Measurements from ENCODE around the gene PRPF40B.

DNA sequence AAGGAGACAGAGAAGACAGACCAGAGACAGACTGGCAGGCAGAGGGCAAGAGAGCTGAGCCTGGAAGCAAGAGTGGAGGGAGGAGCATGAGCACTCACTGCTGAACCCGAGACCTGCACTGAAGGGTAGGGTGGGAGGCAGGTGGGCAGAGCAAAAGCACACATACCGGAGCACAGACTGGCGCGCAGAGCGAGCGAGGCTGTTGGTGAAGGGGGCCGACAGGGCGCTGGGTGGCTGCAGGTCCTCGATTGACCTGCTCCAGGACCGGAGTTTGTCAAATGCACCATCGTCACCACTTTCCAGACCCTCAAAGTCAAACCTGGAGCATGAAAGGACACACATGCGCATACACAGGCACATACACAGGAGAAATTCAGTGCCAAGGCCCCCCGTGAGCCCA lies 34.9 kb downstream of the PRPF40B start:
- no peak for TF ChIP-seq POLR2AphosphoS5 (IDR thresholded peaks at IDR 0.05; ENCODE audit: low read depth, low read length)
- TF ChIP-seq, protein P1, sequence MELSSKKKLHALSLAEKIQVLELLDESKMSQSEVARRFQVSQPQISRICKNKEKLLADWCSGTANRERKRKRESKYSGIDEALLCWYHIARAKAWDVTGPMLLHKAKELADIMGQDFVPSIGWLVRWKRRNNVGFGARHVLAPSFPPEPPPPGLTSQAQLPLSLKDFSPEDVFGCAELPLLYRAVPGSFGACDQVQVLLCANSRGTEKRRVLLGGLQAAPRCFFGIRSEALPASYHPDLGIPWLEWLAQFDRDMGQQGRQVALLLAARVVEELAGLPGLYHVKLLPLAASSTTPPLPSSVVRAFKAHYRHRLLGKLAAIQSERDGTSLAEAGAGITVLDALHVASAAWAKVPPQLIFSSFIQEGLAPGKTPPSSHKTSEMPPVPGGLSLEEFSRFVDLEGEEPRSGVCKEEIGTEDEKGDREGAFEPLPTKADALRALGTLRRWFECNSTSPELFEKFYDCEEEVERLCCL (CRISPR knock-in tag; IDR thresholded peaks at IDR 0.05; ENCODE audit: borderline replicate concordance), result no peak
- no peak for TF ChIP-seq TRIM24 (CRISPR knock-in tag; IDR thresholded peaks at IDR 0.05)
- TF ChIP-seq, protein P2, sequence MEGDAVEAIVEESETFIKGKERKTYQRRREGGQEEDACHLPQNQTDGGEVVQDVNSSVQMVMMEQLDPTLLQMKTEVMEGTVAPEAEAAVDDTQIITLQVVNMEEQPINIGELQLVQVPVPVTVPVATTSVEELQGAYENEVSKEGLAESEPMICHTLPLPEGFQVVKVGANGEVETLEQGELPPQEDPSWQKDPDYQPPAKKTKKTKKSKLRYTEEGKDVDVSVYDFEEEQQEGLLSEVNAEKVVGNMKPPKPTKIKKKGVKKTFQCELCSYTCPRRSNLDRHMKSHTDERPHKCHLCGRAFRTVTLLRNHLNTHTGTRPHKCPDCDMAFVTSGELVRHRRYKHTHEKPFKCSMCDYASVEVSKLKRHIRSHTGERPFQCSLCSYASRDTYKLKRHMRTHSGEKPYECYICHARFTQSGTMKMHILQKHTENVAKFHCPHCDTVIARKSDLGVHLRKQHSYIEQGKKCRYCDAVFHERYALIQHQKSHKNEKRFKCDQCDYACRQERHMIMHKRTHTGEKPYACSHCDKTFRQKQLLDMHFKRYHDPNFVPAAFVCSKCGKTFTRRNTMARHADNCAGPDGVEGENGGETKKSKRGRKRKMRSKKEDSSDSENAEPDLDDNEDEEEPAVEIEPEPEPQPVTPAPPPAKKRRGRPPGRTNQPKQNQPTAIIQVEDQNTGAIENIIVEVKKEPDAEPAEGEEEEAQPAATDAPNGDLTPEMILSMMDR (CRISPR knock-in tag; IDR thresholded peaks at IDR 0.05), result no peak
- TF ChIP-seq, protein P3, sequence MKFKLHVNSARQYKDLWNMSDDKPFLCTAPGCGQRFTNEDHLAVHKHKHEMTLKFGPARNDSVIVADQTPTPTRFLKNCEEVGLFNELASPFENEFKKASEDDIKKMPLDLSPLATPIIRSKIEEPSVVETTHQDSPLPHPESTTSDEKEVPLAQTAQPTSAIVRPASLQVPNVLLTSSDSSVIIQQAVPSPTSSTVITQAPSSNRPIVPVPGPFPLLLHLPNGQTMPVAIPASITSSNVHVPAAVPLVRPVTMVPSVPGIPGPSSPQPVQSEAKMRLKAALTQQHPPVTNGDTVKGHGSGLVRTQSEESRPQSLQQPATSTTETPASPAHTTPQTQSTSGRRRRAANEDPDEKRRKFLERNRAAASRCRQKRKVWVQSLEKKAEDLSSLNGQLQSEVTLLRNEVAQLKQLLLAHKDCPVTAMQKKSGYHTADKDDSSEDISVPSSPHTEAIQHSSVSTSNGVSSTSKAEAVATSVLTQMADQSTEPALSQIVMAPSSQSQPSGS (CRISPR knock-in tag; IDR thresholded peaks at IDR 0.05), result no peak
- no peak for TF ChIP-seq KDM4B (CRISPR knock-in tag; IDR thresholded peaks at IDR 0.05)
- no peak for TF ChIP-seq RFX5 (IDR thresholded peaks at IDR 0.05; ENCODE audit: low read depth, low read length)
- no peak for TF ChIP-seq ZNF274 (CRISPR knock-in tag; IDR thresholded peaks at IDR 0.05)
- no peak for TF ChIP-seq NCOR1 (IDR thresholded peaks at IDR 0.05; ENCODE audit: borderline replicate concordance, low read length)
- no peak for TF ChIP-seq ZBTB21 (CRISPR knock-in tag; IDR thresholded peaks at IDR 0.05)
- TF ChIP-seq ZNF550 (CRISPR knock-in tag; IDR thresholded peaks at IDR 0.05; ENCODE audit: borderline replicate concordance), result no peak
- TF ChIP-seq TCF7 (IDR thresholded peaks at IDR 0.05; ENCODE audit: low read depth), result no peak

Measured in HepG2 (cell line).